ENCODE results near the gene LYST.

DNA sequence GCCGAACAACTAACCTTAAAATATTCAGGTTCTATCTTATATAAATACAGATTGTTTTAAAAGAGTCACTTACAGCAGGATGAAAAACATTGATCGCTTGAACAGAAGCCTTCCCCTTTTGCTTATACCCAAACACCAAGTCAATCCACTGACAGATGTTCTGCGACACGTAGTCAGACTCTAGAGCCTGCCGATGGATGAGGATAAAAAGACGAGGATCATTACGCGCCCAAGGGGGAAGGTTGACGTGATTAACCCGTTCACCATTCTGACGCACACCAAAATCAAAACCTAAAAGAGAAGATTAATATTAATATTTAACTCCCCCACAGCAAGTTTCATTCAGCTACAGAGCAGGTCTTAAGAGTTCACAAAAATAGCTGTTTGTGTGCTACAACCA, 157.7 kb downstream of the LYST start:
- TF ChIP-seq TARDBP (IDR thresholded peaks at IDR 0.05) (no peak), BHLHE40 (IDR thresholded peaks at IDR 0.05; ENCODE audit: borderline replicate concordance) (no peak), FOXK2 (IDR thresholded peaks at IDR 0.05) (no peak), FOXM1 (IDR thresholded peaks at IDR 0.05; ENCODE audit: borderline replicate concordance) (no peak), ZNF384 (IDR thresholded peaks at IDR 0.05) (no peak), FOXA1 (IDR thresholded peaks at IDR 0.05) (no peak), SP1 (IDR thresholded peaks at IDR 0.05) (no peak), ARNT (IDR thresholded peaks at IDR 0.05) (no peak), L3MBTL2 (conservative IDR thresholded peaks at IDR 0.05) (no peak), HDGF (IDR thresholded peaks at IDR 0.05; ENCODE audit: borderline replicate concordance) (no peak)
- TF ChIP-seq, protein P1, sequence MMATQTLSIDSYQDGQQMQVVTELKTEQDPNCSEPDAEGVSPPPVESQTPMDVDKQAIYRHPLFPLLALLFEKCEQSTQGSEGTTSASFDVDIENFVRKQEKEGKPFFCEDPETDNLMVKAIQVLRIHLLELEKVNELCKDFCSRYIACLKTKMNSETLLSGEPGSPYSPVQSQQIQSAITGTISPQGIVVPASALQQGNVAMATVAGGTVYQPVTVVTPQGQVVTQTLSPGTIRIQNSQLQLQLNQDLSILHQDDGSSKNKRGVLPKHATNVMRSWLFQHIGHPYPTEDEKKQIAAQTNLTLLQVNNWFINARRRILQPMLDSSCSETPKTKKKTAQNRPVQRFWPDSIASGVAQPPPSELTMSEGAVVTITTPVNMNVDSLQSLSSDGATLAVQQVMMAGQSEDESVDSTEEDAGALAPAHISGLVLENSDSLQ (IDR thresholded peaks at IDR 0.05) = no peak
